AG04450 (cell line): ENCODE measurements around the gene ACADM. TPM values are rescaled to one million over a fixed set of nuclear protein-coding genes. Genes with fewer than 3 reads are reported as not detected.

ENCODE experiments used
- CTCF ChIA-PET: fragments of 300-600, 350-600 bp; formaldehyde crosslinking; extraction: SDS; loops from one replicate; lab custom pipeline; 2022; ENCODE audit warnings: antibody characterized with exemption, inconsistent platforms; lab: Charles Lee
- POLR2A ChIA-PET: fragments of 350-600 bp; formaldehyde crosslinking; extraction: SDS; loops from one replicate; lab custom pipeline; 2021; ENCODE audit warnings: antibody characterized with exemption, inconsistent platforms; lab: Yijun Ruan, JAX
- DNase-seq: peaks from one replicate; pipeline ENCODE4 v3.0.0-alpha.2; 2011; ENCODE audit warnings: low read depth, low spot score
- H3K27ac ChIP-seq: one replicate; pipeline ENCODE4 v1.5.1; 2012; ENCODE audit warnings: low read depth, low read length, control low read depth
- H3K27me3 ChIP-seq: one replicate; pipeline ENCODE4 v1.6.0; 2012; ENCODE audit warnings: low read length; ENCODE audit not compliant: control insufficient read depth, insufficient read depth
- H3K4me3 ChIP-seq: 2 replicates; pipeline ENCODE4 v1.5.1; 2011; ENCODE audit warnings: mild to moderate bottlenecking, low read depth, low read length, control low read depth
- H3K9me3 ChIP-seq: 2 replicates; pipeline ENCODE4 v1.5.1; 2012; ENCODE audit warnings: low read length; ENCODE audit not compliant: control insufficient read depth, insufficient read depth
- CTCF ChIP-seq: IDR thresholded peaks from 2 replicates; pipeline ENCODE4 v1.5.1; 2011; ENCODE audit warnings: low read depth, low read length, control low read depth, inconsistent platforms
- polyA plus RNA-seq: library from polyadenylated mRNA; depleted of rRNA; stranded (reverse); fragments of >200 nt; gene quantifications from 2 replicates; pipeline ENCODE4 v1.2.3, GENCODE V29; 2011

The ACADM gene
- polyA plus RNA-seq, 1 experiment, result 43.2 TPM

- H3K27me3 ChIP-seq, result no peaks in the 10 kb centered on the region
- POLR2A ChIA-PET, result no interaction called here
- TF ChIP-seq CTCF, result no peak
- H3K9me3 ChIP-seq, result no peaks in the 10 kb centered on the region
- H3K27ac ChIP-seq, result no peak overlapping the region
- H3K4me3 ChIP-seq, result no peak overlapping the region
- DNase-seq, result no peak
- CTCF ChIA-PET, result no interaction called here
Measured at GRCh38 chr1:75696000-75696399, 28.5 kb upstream of the ACADM start.

- Histone ChIP-seq H3K27ac (no peak overlapping the region), H3K4me3 (no peak overlapping the region), H3K27me3 (no peaks in the 10 kb centered on the region), H3K9me3 (no peaks in the 10 kb centered on the region)
- CTCF ChIA-PET, result no interaction called here
- POLR2A ChIA-PET, result no interaction called here
- DNase-seq, result no peak
- TF ChIP-seq CTCF, result no peak
Measured at GRCh38 chr1:75707191-75707590, 17.3 kb upstream of the ACADM start.

- ChIA-PET POLR2A (no interaction called here), CTCF (no interaction called here)
- Histone ChIP-seq H3K9me3 (no peaks in the 10 kb centered on the region), H3K4me3 (no peak overlapping the region), H3K27me3 (no peaks in the 10 kb centered on the region), H3K27ac (no peak overlapping the region)
- no peak for TF ChIP-seq CTCF
- DNase-seq, result no peak
Measured at GRCh38 chr1:75708910-75709309, 15.6 kb upstream of the ACADM start.

GRCh38 chr1:75710832-75711231 lies 13.7 kb upstream of the ACADM start:
- Histone ChIP-seq H3K27me3 (peaks cover 2% of the 10 kb centered on the region), H3K4me3 (no peak overlapping the region), H3K9me3 (no peaks in the 10 kb centered on the region), H3K27ac (no peak overlapping the region)
- TF ChIP-seq CTCF, result no peak
- ChIA-PET CTCF (no interaction called here), POLR2A (no interaction called here)
- no peak for DNase-seq

- no peak for TF ChIP-seq CTCF
- H3K9me3 ChIP-seq, result no peaks in the 10 kb centered on the region
- ChIA-PET CTCF (no interaction called here), POLR2A (no interaction called here)
- peaks cover 2% of the 10 kb centered on the region for H3K27me3 ChIP-seq
- H3K27ac ChIP-seq, result no peak overlapping the region
- no peak for DNase-seq
- no peak overlapping the region for H3K4me3 ChIP-seq
Measured at GRCh38 chr1:75711846-75712245, 12.7 kb upstream of the ACADM start.
